Brain pericyte (primary cell): ENCODE measurements around the gene STK36.

Source experiments
- DNase-seq: peaks from one replicate; pipeline ENCODE4 v3.0.0-alpha.2; 2012; ENCODE audit warnings: low read depth, low spot score

STK36 gene

GRCh38 chr2:218671654-218672566 lies at the start of gene STK36, which contains the start of gene RNF25:
TSS of gene STK36 (plus strand) at chr2:218672086. CDS start at chr2:218672830, 744 bp downstream.
TSS of gene RNF25 (minus strand) at chr2:218672002. CDS start at chr2:218671970, 32 bp downstream.
- DNase-seq = peak; percentile 62

- DNase-seq = no peak
Observed at GRCh38 chr2:218622606-218623365, 49.1 kb upstream of the STK36 start.

- no peak for DNase-seq
Observed at GRCh38 chr2:218623366-218623705, 48.5 kb upstream of the STK36 start.

- DNase-seq = no peak
Observed at GRCh38 chr2:218626369-218626768, 45.5 kb upstream of the STK36 start.

GRCh38 chr2:218627939-218628338 lies 43.9 kb upstream of the STK36 start:
- DNase-seq = no peak

GRCh38 chr2:218631837-218632236 lies 40.0 kb upstream of the STK36 start:
- no peak for DNase-seq

GRCh38 chr2:218635719-218636118 lies 36.2 kb upstream of the STK36 start:
- no peak for DNase-seq

GRCh38 chr2:218638372-218638771 lies 33.5 kb upstream of the STK36 start:
- DNase-seq = no peak

GRCh38 chr2:218642121-218642656 lies 29.7 kb upstream of the STK36 start:
- DNase-seq = no peak

- no peak for DNase-seq
Observed at GRCh38 chr2:218642786-218643185, 29.1 kb upstream of the STK36 start.

GRCh38 chr2:218643751-218644310 lies 28.1 kb upstream of the STK36 start:
- no peak for DNase-seq

GRCh38 chr2:218644721-218645120 lies 27.2 kb upstream of the STK36 start:
- no peak for DNase-seq

GRCh38 chr2:218645126-218645525 lies 26.8 kb upstream of the STK36 start:
- no peak for DNase-seq

GRCh38 chr2:218648088-218648786 lies 23.6 kb upstream of the STK36 start:
- no peak for DNase-seq

- no peak for DNase-seq
Observed at GRCh38 chr2:218648787-218649100, 23.1 kb upstream of the STK36 start.

- DNase-seq = no peak
Observed at GRCh38 chr2:218655751-218656150, 16.1 kb upstream of the STK36 start.

- no peak for DNase-seq
Observed at GRCh38 chr2:218658671-218659257, 13.1 kb upstream of the STK36 start.

- peak; percentile 31 for DNase-seq
Observed at GRCh38 chr2:218659258-218659987, 12.5 kb upstream of the STK36 start, which contains the start of the genes BCS1L and ZNF142. TSS of gene BCS1L (plus strand) at chr2:218659683. CDS start at chr2:218660988, 1,305 bp downstream. TSS of gene ZNF142 (minus strand) at chr2:218659623. CDS start at chr2:218656429, 3,194 bp downstream.

GRCh38 chr2:218659988-218660358 lies 11.9 kb upstream of the STK36 start:
- no peak for DNase-seq

- no peak for DNase-seq
Observed at GRCh38 chr2:218662377-218662776, 9.5 kb upstream of the STK36 start.
